HepG2 (cell line): ENCODE results near the gene DAPK1.

Experiments
- ISX ChIP-seq: sonication (generic); formaldehyde crosslinking; conservative IDR thresholded peaks from 2 replicates; pipeline ENCODE4 v1.5.0; 2020; ENCODE audit warnings: missing genetic modification reagents
- SP1 ChIP-seq, 2 experiments: fragments of 450-650 bp in 1 of 2; sonication (generic) in 1 of 2; formaldehyde crosslinking in 1 of 2; IDR thresholded peaks; 2 replicates each; pipeline versions ENCODE4 v1.4.0 to v1.6.1; 2016 to 2020; ENCODE audit warnings: missing genetic modification reagents in 1 of 2
- YY1 ChIP-seq: IDR thresholded peaks from 2 replicates; pipeline ENCODE4 v1.6.1; 2011; ENCODE audit warnings: low read length, low read depth, moderate library complexity, mild to moderate bottlenecking; ENCODE audit not compliant: insufficient read depth, insufficient replicate concordance
- TF ChIP-seq, protein P1 (sequence below): sonication (generic); formaldehyde crosslinking; IDR thresholded peaks from 2 replicates; pipeline ENCODE4 v1.5.0; 2020; ENCODE audit warnings: mild to moderate bottlenecking, missing genetic modification reagents, moderate library complexity

DNA sequence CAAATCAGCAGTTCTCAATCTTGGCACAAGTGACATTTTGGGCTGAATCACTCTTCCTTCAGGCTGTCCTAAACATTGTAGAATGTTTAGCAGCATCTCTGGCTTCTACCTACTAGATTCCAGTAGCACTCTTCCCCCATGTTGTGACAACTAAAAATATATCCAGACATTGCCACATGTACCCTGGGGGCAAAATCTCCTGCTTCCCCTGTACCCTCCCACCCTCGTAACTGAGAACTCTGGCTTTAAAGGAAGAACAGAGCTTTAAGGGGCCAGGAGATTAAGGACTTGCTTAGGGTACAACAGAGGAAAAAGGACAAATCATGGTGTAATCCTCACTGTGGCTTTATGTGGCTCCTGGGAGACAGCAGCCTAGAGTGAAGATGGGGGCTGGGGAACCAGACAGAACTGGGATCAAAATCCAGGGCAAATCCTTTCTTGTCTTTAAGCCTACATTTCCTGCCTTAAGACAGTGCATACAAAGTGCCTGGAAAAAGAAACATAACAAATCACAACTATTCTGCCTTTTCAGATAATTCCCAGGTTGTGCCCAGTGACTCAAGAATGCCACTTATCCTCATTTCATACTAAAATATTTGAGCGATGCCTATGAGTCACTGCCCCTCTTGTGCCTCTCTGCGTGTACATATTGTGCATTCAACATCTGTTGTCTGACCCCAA lies 109.3 kb downstream of the DAPK1 start:
- TF ChIP-seq, protein P1, sequence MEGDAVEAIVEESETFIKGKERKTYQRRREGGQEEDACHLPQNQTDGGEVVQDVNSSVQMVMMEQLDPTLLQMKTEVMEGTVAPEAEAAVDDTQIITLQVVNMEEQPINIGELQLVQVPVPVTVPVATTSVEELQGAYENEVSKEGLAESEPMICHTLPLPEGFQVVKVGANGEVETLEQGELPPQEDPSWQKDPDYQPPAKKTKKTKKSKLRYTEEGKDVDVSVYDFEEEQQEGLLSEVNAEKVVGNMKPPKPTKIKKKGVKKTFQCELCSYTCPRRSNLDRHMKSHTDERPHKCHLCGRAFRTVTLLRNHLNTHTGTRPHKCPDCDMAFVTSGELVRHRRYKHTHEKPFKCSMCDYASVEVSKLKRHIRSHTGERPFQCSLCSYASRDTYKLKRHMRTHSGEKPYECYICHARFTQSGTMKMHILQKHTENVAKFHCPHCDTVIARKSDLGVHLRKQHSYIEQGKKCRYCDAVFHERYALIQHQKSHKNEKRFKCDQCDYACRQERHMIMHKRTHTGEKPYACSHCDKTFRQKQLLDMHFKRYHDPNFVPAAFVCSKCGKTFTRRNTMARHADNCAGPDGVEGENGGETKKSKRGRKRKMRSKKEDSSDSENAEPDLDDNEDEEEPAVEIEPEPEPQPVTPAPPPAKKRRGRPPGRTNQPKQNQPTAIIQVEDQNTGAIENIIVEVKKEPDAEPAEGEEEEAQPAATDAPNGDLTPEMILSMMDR: no peak
- no peak for TF ChIP-seq SP1 (IDR thresholded peaks at IDR 0.05)
- TF ChIP-seq SP1 (CRISPR knock-in tag; IDR thresholded peaks at IDR 0.05): no peak
- TF ChIP-seq YY1: no peak
- no peak for TF ChIP-seq ISX
